T-helper 1 cell treated with Interleukin-12 subunit alpha and Interleukin-12 subunit beta and Interleukin-4 antibody, amounts not matched to agents 30 μg/mL and 1 μg/mL, for 36 hours (primary cell): ENCODE results near the gene LMNTD2.

Experiments
- H3K27ac Mint-ChIP-seq: one replicate; pipeline ENCODE4 v1.8.0; 2021; ENCODE audit warnings: mild to moderate bottlenecking, mixed read lengths
- H3K27me3 Mint-ChIP-seq: one replicate; pipeline ENCODE4 v1.8.0; 2021; ENCODE audit warnings: low read depth, mixed read lengths
- H3K36me3 Mint-ChIP-seq: one replicate; pipeline ENCODE4 v1.8.0; 2021; ENCODE audit warnings: low read depth, mixed read lengths
- H3K4me1 Mint-ChIP-seq: one replicate; pipeline ENCODE4 v1.8.0; 2021; ENCODE audit warnings: low read depth, mixed read lengths
- H3K4me3 Mint-ChIP-seq: one replicate; pipeline ENCODE4 v1.8.0; 2021; ENCODE audit warnings: mild to moderate bottlenecking, moderate library complexity, mixed read lengths
- H3K9me3 Mint-ChIP-seq: one replicate; pipeline ENCODE4 v1.8.0; 2021; ENCODE audit warnings: mixed read lengths

The LMNTD2 gene

DNA sequence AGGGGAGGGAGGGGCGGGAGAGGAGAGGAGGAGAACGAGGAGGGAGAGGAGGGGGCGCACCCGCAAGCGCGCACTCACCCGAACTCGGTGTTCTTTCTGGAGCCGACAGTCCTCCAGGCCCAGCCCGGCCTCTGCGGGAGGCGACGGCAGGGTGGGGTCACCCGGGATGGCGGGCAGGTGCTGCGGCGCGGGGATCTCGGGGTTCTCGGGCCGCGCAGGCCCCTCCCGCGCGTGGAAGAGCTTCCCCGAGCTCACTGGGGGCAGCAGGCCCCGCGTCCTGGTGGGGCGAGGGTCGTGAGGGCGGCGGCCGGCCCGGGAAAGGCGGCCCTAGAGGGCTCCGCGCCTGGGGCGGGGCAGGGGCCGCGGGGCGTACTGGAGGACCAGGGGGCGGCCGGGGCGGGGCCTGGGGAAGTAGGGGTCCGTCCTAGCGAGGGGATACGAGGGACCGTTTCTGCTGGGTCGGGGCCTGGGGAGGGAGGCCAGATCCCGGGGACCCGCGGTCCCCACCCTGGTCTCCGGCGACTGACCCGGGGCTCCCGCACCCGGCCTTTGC lies 5.2 kb downstream of the LMNTD2 start:
- peaks cover 20% of the 10 kb centered on the region for H3K27me3 Mint-ChIP-seq
- H3K36me3 Mint-ChIP-seq = no peaks in the 10 kb centered on the region
- peaks cover 4% of the 10 kb centered on the region for H3K4me1 Mint-ChIP-seq
- no peaks in the 10 kb centered on the region for H3K9me3 Mint-ChIP-seq
- H3K27ac Mint-ChIP-seq = no peak overlapping the region
- no peak overlapping the region for H3K4me3 Mint-ChIP-seq

DNA sequence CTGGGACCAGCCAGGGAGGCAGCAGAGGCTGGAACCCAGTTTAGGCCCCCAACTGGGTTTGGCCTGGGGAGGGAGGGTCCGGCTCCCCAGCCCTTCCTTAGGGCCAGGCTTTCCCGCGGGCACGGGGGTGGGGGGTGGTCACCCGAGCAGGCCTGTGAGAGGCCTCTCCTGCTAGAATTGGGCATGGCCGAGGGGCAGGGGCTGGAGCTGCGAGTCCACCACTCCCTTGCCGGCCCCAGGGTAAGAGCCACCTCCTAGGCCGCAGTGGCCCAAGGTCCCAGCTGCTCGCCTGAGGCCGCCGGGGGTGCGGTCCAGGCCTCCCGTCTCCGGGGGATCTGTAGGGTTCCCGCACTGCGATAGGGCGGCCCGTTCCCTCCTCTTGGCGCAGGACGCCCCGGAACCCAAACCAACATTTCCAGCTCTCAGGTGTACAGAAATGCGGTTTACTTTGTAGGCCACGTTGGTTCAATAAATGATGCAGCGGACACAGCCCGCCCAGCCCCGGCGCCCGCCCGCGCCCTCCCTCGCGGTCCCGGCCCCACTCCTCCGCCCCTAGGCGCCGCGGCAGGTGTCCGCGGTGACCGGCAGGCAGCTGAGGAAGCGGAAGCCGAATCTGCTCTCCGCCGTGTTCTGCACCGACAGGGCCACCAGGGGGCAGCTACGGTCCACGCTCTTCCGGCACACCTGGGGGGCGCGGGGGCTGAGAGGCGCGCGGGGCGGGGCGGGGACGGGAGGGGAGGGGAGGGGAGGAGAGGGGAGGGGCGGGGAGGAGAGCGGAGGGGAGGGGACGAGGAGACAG lies 5.9 kb downstream of the LMNTD2 start:
- Mint-ChIP-seq H3K36me3 (no peaks in the 10 kb centered on the region), H3K27ac (no peak overlapping the region), H3K27me3 (peaks cover 20% of the 10 kb centered on the region), H3K4me1 (no peaks in the 10 kb centered on the region), H3K4me3 (no peak overlapping the region), H3K9me3 (no peaks in the 10 kb centered on the region)

DNA sequence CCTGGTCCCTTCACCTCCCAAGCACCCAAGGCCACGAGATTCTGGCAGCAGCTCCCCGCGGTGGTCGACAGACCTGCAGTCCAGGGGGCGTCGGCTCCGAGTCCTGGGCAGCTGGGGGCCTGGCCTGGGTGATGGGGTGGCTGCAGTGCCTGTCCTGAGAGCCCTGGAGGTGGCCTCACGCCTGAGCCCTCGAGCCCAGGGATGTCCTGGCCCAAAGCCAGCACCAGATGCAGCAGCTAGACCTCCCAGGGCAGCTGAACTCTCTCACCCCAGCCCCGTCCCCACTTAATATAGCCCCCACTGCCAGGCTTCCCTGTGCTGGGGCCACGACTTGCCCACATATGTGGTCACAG lies 6.6 kb downstream of the LMNTD2 start:
- Mint-ChIP-seq H3K27me3 (peaks cover 19% of the 10 kb centered on the region), H3K4me3 (no peak overlapping the region), H3K27ac (no peak overlapping the region), H3K36me3 (no peaks in the 10 kb centered on the region), H3K4me1 (no peaks in the 10 kb centered on the region), H3K9me3 (no peaks in the 10 kb centered on the region)

DNA sequence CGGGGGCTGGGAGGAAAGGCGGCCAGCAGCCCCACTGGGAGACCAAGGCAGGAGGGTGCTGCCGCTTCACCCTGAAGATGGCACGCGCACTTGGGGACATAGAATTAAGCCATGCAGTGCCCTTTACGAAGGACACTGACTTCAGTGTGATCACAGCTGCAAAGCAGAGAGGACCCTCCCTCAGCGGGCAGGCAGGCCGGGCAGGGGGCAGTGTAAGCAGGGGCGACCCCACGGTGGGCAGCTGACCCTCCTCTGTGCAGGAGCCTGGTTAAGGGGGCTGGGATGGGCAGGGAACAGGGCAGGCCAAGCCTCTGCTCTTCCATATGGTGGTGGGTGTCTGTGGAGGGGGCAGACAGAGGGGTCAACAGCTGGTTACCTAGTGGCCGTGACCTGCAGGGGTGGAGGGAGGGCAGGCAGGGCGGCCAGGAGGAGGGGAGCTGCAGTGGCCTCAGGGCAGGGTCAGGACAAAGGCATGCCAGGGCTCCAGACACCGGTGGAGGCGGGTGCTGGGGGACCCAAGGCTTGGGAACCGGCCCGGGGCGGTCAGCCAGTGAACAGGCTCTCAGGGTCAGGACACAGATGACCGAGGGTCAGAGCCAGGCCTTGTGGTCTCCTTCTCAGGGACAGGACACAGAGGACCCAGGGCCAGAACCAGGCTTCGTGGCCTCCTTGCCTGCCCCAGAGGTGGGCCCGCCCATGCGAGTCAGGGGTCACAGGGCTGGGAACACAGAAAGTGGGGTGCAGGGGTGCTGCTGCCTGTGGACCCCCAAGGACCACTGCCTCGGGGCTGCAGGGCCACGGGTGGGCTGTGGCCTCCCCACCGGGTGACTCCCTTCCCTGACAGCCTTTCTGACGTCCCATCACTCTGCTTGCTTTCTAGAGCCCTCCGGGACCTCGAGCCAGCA lies 7.2 kb downstream of the LMNTD2 start:
- no peak overlapping the region for H3K4me3 Mint-ChIP-seq
- no peak overlapping the region for H3K27ac Mint-ChIP-seq
- no peaks in the 10 kb centered on the region for H3K4me1 Mint-ChIP-seq
- no peaks in the 10 kb centered on the region for H3K9me3 Mint-ChIP-seq
- H3K27me3 Mint-ChIP-seq = peaks cover 16% of the 10 kb centered on the region
- no peaks in the 10 kb centered on the region for H3K36me3 Mint-ChIP-seq

DNA sequence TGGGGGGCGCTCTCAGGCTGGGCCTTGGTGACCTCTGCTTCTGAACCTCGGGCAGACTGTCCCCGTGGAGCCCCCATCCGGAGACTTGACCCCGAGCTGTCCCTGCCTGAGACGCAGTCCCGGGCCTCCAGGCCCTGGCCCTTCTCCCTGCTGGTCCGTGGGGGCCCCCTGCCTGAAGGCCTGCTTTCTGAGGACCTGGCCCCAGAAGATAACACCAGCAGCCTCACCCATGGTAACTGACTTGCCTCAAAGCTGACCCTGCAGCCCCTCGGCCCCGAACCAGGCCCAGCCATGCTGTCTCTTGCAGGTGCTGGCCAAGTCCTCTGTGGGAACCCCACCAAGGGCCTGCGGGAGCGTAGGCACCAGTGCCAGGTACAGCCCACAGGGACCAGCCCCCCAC lies 8.9 kb downstream of the LMNTD2 start:
- peaks cover 4% of the 10 kb centered on the region for H3K27me3 Mint-ChIP-seq
- no peak overlapping the region for H3K4me3 Mint-ChIP-seq
- no peaks in the 10 kb centered on the region for H3K36me3 Mint-ChIP-seq
- no peaks in the 10 kb centered on the region for H3K4me1 Mint-ChIP-seq
- H3K27ac Mint-ChIP-seq = no peak overlapping the region
- no peaks in the 10 kb centered on the region for H3K9me3 Mint-ChIP-seq

DNA sequence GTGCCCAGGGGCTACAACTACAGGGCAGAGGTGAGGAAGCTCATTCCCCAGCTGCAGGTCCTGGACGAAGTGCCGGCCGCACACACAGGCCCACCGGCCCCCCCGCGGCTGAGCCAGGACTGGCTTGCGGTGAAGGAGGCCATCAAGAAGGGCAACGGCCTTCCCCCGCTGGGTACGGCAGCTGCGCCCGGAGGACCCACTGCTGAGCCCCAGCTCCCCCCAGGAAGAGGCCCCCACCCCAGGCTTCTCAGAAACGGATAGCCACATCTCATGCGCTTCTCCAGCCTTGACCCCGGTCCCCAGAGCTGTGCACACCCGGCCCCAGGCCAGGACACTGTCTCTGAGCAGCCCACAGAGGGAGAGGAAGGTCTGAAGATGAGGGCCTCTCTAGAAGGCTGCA lies 9.4 kb downstream of the LMNTD2 start:
- Mint-ChIP-seq H3K4me3 (no peak overlapping the region), H3K27me3 (no peaks in the 10 kb centered on the region), H3K27ac (no peak overlapping the region), H3K4me1 (no peaks in the 10 kb centered on the region), H3K9me3 (no peaks in the 10 kb centered on the region), H3K36me3 (no peaks in the 10 kb centered on the region)

DNA sequence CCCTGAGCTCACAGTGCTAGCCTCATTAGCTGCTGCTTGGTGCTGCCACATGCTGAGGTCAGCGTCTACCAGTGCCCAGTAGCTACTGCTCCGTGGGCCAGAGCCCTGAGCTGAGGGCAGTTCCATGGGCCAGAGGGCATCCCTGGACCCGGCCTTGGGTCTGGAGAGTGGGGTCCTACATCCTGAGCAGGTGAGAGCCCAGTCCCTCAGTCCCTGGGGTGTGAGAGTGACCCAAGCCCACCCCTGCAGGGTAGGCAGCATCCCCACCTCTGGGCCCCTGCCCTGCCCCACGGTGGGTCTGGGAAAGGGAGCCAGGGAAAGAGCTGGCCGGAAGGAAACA lies 9.8 kb downstream of the LMNTD2 start:
- H3K4me1 Mint-ChIP-seq = no peaks in the 10 kb centered on the region
- H3K36me3 Mint-ChIP-seq = no peaks in the 10 kb centered on the region
- H3K27me3 Mint-ChIP-seq = no peaks in the 10 kb centered on the region
- no peak overlapping the region for H3K4me3 Mint-ChIP-seq
- H3K27ac Mint-ChIP-seq = no peak overlapping the region
- H3K9me3 Mint-ChIP-seq = no peaks in the 10 kb centered on the region

DNA sequence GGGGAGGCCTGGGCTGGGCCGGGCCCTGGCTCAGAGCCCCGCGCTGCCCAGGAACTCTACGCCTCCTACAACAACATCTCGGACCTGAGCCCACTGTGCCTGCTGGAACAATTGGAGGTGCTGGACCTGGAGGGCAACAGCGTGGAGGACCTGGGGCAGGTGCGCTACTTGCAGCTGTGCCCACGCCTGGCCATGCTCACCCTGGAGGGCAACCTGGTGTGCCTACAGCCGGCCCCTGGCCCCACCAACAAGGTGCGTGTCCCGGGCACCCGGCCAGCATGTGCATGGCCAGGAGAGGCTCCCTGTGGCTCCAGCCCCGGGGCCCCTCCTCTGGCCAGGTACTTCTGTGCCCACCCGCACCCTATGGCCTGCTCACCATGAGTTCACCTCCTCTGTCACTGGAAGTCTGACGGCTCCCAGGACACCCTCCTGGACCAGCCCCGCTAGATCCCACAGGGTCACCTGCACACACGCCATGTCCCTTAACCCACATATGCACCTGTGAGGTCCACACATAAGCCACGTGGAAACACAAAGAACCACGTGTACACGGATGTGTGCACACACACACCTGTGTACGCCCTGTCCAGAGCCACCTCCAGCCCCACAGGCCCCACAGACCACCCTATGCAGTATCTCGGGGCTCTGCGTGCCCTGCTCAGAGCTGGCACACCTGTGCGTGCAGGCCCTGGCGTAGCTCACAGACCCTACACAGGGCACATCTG lies 10.4 kb downstream of the LMNTD2 start:
- H3K27me3 Mint-ChIP-seq = no peaks in the 10 kb centered on the region
- H3K36me3 Mint-ChIP-seq = no peaks in the 10 kb centered on the region
- H3K27ac Mint-ChIP-seq = no peak overlapping the region
- no peaks in the 10 kb centered on the region for H3K4me1 Mint-ChIP-seq
- H3K9me3 Mint-ChIP-seq = no peaks in the 10 kb centered on the region
- no peak overlapping the region for H3K4me3 Mint-ChIP-seq

DNA sequence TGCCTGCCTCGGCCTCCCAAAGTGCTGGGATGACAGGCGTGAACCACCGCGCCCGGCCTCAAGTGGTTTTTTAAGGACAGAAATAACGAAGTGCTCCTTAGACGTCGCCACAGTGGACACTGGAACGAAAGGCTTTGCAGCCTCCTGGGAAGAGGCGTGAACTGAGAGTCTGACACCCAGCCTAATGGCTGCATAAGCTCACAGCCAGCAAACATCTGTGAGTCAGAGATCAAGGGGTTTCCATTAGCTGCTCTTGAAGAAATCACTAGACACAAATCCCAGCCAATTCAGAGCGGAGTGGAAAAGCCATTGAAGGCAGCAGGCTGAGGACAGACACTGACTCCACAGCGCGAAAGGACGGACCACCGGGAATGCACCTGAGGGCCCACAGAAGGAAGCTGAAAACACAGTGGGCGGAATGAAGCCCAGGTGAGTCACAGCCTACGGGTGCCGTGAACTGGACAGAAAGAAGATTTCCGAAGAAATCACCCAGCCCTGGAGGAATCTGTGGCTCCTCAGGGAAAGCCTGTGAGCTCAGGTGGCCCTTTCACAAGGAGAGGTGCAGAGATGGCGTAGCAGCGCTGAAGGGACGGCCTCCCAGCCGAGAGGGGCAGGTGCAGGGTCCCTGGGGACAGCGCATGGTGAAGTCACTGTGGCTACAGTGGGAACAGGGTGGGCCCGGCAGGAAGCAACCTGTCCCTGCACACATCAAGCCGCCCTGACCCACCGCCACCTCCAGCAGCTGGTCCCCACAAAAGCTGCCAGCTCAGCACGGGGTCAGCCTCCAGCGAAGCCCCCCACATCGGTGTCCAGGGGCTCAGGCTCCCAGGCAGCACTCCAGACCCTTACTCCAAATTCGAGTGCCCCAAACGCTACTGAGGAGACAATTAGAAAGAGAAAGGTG lies 11.6 kb downstream of the LMNTD2 start:
- Mint-ChIP-seq H3K4me1 (no peaks in the 10 kb centered on the region), H3K27ac (no peak overlapping the region), H3K4me3 (no peak overlapping the region), H3K27me3 (no peaks in the 10 kb centered on the region), H3K9me3 (no peaks in the 10 kb centered on the region), H3K36me3 (no peaks in the 10 kb centered on the region)

DNA sequence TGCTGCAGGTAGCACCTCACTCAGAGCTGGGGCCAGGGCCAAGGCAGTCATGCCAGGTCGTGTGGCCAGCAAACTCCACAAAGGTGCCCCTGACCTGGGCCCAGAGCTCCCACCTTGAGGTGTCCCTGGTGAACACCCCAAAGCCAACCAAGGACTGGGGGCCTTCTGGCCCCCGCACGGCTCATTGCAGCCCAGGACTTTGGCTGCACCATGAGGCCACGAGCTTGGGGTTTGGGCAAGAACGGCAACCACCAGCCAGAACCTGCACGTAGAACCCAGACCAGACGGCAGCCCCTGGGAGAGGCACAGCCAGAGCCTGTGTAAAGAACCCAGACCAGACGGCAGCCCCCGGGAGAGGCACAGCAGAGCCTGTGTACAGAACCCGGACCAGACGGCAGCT lies 15.4 kb downstream of the LMNTD2 start:
- no peaks in the 10 kb centered on the region for H3K36me3 Mint-ChIP-seq
- no peaks in the 10 kb centered on the region for H3K4me1 Mint-ChIP-seq
- H3K27me3 Mint-ChIP-seq = no peaks in the 10 kb centered on the region
- no peak overlapping the region for H3K27ac Mint-ChIP-seq
- no peaks in the 10 kb centered on the region for H3K9me3 Mint-ChIP-seq
- H3K4me3 Mint-ChIP-seq = no peak overlapping the region

DNA sequence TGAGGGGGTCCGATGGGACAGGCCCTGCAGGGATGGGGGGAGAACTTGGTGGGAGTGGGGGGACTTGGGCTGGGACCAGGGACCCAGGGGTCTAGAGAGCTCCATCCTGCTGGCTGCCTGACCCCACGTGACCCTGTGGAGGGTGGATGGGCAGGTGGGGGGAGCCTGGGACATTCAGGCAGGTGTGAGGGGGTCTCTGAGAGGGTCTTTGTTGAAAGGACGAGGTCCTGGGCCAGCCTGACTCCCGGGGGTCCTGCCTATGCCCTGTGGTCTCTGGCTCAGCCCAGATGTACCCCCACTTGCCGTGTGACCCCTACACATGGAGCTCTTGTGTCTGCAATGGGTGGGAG lies 15.7 kb downstream of the LMNTD2 start:
- H3K27me3 Mint-ChIP-seq = no peaks in the 10 kb centered on the region
- H3K4me3 Mint-ChIP-seq = no peak overlapping the region
- no peaks in the 10 kb centered on the region for H3K4me1 Mint-ChIP-seq
- no peaks in the 10 kb centered on the region for H3K36me3 Mint-ChIP-seq
- H3K27ac Mint-ChIP-seq = no peak overlapping the region
- no peaks in the 10 kb centered on the region for H3K9me3 Mint-ChIP-seq

DNA sequence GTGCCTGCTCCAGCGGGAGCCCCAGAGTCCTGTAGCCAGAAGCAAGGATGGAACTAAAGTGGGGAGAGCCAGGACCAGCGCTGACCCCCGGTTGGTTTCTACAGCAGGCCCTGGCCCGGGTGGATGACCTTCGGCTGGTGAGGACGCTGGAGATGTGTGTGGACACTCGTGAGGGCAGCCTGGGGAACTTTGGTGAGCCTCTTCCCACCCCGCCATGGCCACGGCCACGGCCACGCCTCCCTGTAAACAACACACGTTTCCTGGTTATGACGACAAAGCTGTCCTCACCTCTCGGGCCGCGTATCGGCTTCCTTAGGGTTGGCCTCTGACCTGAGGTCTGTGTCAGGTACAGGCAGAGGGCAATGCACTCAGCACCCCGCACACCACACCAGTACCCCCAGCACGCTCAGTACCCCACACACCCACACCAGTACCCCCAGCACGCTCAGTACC lies 19.1 kb downstream of the LMNTD2 start:
- no peak overlapping the region for H3K27ac Mint-ChIP-seq
- no peak overlapping the region for H3K4me3 Mint-ChIP-seq
- no peaks in the 10 kb centered on the region for H3K9me3 Mint-ChIP-seq
- no peaks in the 10 kb centered on the region for H3K27me3 Mint-ChIP-seq
- H3K4me1 Mint-ChIP-seq = no peaks in the 10 kb centered on the region
- H3K36me3 Mint-ChIP-seq = no peaks in the 10 kb centered on the region

DNA sequence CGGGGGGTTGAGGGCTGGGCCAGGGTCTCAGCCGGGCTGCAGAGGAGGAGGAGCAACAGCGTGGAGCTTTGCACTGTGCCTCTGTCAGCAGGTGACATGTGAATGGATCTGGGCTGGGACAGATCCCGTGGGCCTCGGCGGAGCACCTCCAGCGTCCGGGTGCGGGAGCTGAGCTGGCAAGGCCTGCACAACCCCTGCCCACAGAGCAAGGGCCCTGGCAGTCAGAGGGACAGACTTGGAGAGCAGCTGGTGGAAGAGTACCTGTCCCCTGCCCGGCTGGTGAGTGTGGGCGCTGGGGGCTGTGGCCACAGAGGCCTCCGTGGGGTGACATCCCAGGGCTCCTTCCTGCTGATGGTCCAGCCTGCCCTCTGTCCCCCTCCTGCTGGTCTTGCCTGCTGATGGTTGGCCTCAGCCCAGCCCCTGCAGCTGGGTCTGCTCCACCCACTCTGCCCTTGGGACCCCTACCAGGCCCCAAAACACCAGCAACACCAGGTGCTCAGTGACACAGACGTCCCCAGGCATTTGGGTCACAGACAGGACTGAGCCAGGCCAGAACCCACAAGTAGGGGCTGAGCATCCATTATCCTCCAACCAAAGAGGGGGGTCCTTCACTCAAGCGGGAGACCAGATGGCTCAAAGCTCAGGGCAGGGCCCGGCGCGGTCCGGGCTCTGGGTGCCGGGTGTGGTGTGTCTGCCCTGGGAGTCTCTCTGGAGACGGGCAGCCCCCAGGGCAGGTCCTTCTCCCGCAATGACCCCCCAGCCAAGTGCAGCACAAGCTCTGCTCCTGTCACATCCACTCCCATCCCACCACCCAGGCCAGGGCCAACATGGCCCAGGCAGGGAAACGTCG lies 19.7 kb downstream of the LMNTD2 start:
- Mint-ChIP-seq H3K27me3 (peaks cover 3% of the 10 kb centered on the region), H3K9me3 (no peaks in the 10 kb centered on the region), H3K27ac (no peak overlapping the region), H3K4me1 (peaks cover 3% of the 10 kb centered on the region), H3K36me3 (no peaks in the 10 kb centered on the region), H3K4me3 (no peak overlapping the region)
